HEK293 (cell line): ENCODE data around the gene SLC8A2.
A peak's percentile ranks its signal among the peaks of the same experiment; 100 is the strongest.

Experiments used
- CTCF ChIA-PET: fragments of 350-600 bp; formaldehyde crosslinking; extraction: SDS; loops from one replicate; lab custom pipeline; 2021; ENCODE audit warnings: antibody characterized with exemption; lab: Yijun Ruan, JAX
- POLR2A ChIA-PET: fragments of 300-600 bp; formaldehyde crosslinking; extraction: SDS; loops from one replicate; lab custom pipeline; 2020; ENCODE audit warnings: antibody characterized with exemption, inconsistent platforms; lab: Yijun Ruan, JAX
- H3K27ac ChIP-seq: fragments of 200-500 bp; sonication (Bioruptor generic); 2 replicates; pipeline ENCODE4 v1.5.1; 2014; ENCODE audit warnings: low read depth, low read length, control low read depth, inconsistent platforms; ENCODE audit errors: extremely low read depth
- H3K36me3 ChIP-seq, 2 experiments: fragments of 200-500 bp in 1 of 2; sonication (Bioruptor generic) in 1 of 2; 1 replicate in 1 of 2; 2 replicates in 1 of 2; pipeline ENCODE4 v1.5.1; 2014 to 2017; ENCODE audit warnings: inconsistent platforms in 2 of 2, low read length in 2 of 2; ENCODE audit not compliant: control insufficient read depth in 2 of 2, insufficient read depth in 1 of 2
- H3K4me1 ChIP-seq: fragments of 200-500 bp; sonication (Bioruptor generic); 2 replicates; pipeline ENCODE4 v1.5.1; 2014; ENCODE audit warnings: mild to moderate bottlenecking, low read length, inconsistent platforms; ENCODE audit not compliant: control insufficient read depth, insufficient read depth
- H3K4me3 ChIP-seq: 2 replicates; pipeline ENCODE4 v1.5.1; 2011; ENCODE audit warnings: low read depth, mild to moderate bottlenecking, control low read depth, low read length, moderate library complexity
- H3K9me3 ChIP-seq: fragments of 200-500 bp; sonication (Bioruptor generic); 2 replicates; pipeline ENCODE4 v1.5.1; 2014; ENCODE audit warnings: low read depth, low read length, inconsistent platforms; ENCODE audit not compliant: control insufficient read depth, insufficient read depth
- BCL11A ChIP-seq: fragments of 450-650 bp; formaldehyde crosslinking; IDR thresholded peaks from 2 replicates; pipeline ENCODE4 v1.5.1; 2016; ENCODE audit warnings: low read depth, missing biosample characterization, missing genetic modification characterization
- GLIS1 ChIP-seq: fragments of 450-650 bp; formaldehyde crosslinking; IDR thresholded peaks from 2 replicates; pipeline ENCODE4 v1.5.1; 2016; ENCODE audit warnings: missing biosample characterization, missing genetic modification characterization
- IKZF3 ChIP-seq: fragments of 450-650 bp; IDR thresholded peaks from 2 replicates; pipeline ENCODE4 v1.5.0; 2018; ENCODE audit warnings: missing biosample characterization, mild to moderate bottlenecking, missing genetic modification characterization, moderate library complexity
- KLF8 ChIP-seq: fragments of 450-650 bp; formaldehyde crosslinking; IDR thresholded peaks from 2 replicates; pipeline ENCODE4 v1.5.1; 2016; ENCODE audit warnings: missing biosample characterization, missing genetic modification characterization
- KLF9 ChIP-seq: fragments of 450-650 bp; formaldehyde crosslinking; IDR thresholded peaks from 2 replicates; pipeline ENCODE4 v1.5.1; 2016; ENCODE audit warnings: missing biosample characterization, missing genetic modification characterization, low read depth
- SCRT2 ChIP-seq: fragments of 450-650 bp; formaldehyde crosslinking; IDR thresholded peaks from 2 replicates; pipeline ENCODE4 v1.5.1; 2016; ENCODE audit warnings: missing biosample characterization, missing genetic modification characterization
- WT1 ChIP-seq: fragments of 450-650 bp; formaldehyde crosslinking; IDR thresholded peaks from 2 replicates; pipeline ENCODE4 v1.5.1; 2016; ENCODE audit warnings: missing biosample characterization, missing genetic modification characterization
- YY1 ChIP-seq: fragments of 450-650 bp; formaldehyde crosslinking; IDR thresholded peaks from 2 replicates; pipeline ENCODE4 v1.5.1; 2018; ENCODE audit warnings: missing biosample characterization, missing genetic modification characterization
- ZBTB1 ChIP-seq: fragments of 450-650 bp; formaldehyde crosslinking; IDR thresholded peaks from 2 replicates; pipeline ENCODE4 v1.5.1; 2016; ENCODE audit warnings: missing biosample characterization, missing genetic modification characterization
- ZBTB48 ChIP-seq: fragments of 450-650 bp; formaldehyde crosslinking; IDR thresholded peaks from 2 replicates; pipeline ENCODE4 v1.5.1; 2016; ENCODE audit warnings: missing biosample characterization, missing genetic modification characterization
- ZBTB49 ChIP-seq: fragments of 450-650 bp; formaldehyde crosslinking; IDR thresholded peaks from 2 replicates; pipeline ENCODE4 v1.5.1; 2016; ENCODE audit warnings: missing biosample characterization, missing genetic modification characterization, low read depth
- ZFHX2 ChIP-seq: fragments of 450-650 bp; formaldehyde crosslinking; conservative IDR thresholded peaks from 2 replicates; pipeline ENCODE4 v1.5.1; 2016; ENCODE audit warnings: missing biosample characterization, missing genetic modification characterization
- ZFP41 ChIP-seq: fragments of 450-650 bp; formaldehyde crosslinking; IDR thresholded peaks from 2 replicates; pipeline ENCODE4 v1.5.1; 2016; ENCODE audit warnings: missing biosample characterization, missing genetic modification characterization, borderline replicate concordance
- ZNF157 ChIP-seq: fragments of 450-650 bp; formaldehyde crosslinking; IDR thresholded peaks from 2 replicates; pipeline ENCODE4 v1.5.1; 2016; ENCODE audit warnings: missing biosample characterization, missing genetic modification characterization
- ZNF514 ChIP-seq: fragments of 450-650 bp; formaldehyde crosslinking; IDR thresholded peaks from 2 replicates; pipeline ENCODE4 v1.5.1; 2016; ENCODE audit warnings: missing biosample characterization, missing genetic modification characterization
- ZNF600 ChIP-seq: fragments of 450-650 bp; formaldehyde crosslinking; IDR thresholded peaks from 2 replicates; pipeline ENCODE4 v1.5.1; 2016; ENCODE audit warnings: missing biosample characterization, missing genetic modification characterization
- ZNF701 ChIP-seq: fragments of 450-650 bp; formaldehyde crosslinking; IDR thresholded peaks from 2 replicates; pipeline ENCODE4 v1.5.1; 2016; ENCODE audit warnings: missing biosample characterization, missing genetic modification characterization
- ZSCAN18 ChIP-seq: fragments of 450-650 bp; formaldehyde crosslinking; IDR thresholded peaks from 2 replicates; pipeline ENCODE4 v1.5.1; 2016; ENCODE audit warnings: missing biosample characterization, missing genetic modification characterization
- TF ChIP-seq, protein P1 (sequence below): fragments of 450-650 bp; formaldehyde crosslinking; IDR thresholded peaks from 2 replicates; pipeline ENCODE4 v1.5.1; 2017; ENCODE audit warnings: missing biosample characterization, missing genetic modification characterization
- TF ChIP-seq, protein P2 (sequence below): fragments of 450-650 bp; formaldehyde crosslinking; IDR thresholded peaks from 2 replicates; pipeline ENCODE4 v1.5.1; 2016; ENCODE audit warnings: missing biosample characterization, missing genetic modification characterization
- TF ChIP-seq, protein P3 (sequence below): fragments of 450-650 bp; formaldehyde crosslinking; conservative IDR thresholded peaks from 2 replicates; pipeline ENCODE4 v1.5.1; 2016; ENCODE audit warnings: low read depth, missing biosample characterization, missing genetic modification characterization
- TF ChIP-seq, protein P4 (sequence below): fragments of 450-650 bp; formaldehyde crosslinking; IDR thresholded peaks from 2 replicates; pipeline ENCODE4 v1.5.1; 2016; ENCODE audit warnings: missing biosample characterization, missing genetic modification characterization

SLC8A2 gene

DNA sequence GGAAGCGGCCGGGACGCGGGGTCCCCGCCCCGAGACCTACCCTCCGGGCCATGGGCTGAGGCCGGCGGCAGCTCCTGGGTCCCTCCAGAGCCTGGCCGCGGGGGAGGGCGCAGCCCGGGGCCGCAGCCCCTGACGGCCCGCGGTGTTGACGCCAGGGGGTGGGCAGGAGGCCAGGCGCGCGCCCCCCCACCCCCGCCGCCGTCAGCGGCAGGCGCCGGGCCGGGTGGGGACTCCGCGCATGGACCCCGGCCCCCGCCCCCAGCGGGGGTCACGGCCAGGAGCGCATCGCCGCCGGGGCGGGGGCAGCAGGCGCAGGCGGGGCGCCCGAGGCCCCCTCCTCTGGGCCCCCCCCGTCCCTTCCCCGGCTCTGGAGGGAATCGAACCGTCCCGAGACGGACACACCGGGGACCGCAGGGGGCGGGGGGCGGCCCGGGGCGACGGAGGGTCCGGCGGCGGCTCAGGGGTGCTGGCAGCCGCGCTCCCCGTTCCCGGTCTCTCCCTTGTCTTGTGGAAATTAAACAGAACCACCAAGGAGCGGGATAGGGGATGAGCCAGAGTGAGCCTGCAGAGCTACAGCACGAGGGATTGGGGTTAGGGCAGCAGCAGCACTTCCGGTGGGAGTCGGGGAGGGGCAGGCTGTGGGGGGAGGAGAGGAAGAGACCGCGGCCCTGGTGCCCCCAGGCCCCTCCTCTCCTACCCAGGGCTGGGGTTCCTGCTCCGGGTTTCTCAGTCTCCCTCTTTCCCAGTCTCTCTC is 52.5 kb downstream of the SLC8A2 start, which contains the start of gene MEIS3:
Gene MEIS3 (minus strand): TSS at position 498 of the 754 bp plus-strand sequence. CDS start 446 bp downstream, at position 52.
- CTCF ChIA-PET: interaction anchor here (1.1 to 1.5 kb wide), 2 partner anchors 28 to 122 kb away, joined by 3 read pairs; no protein-coding TSS in a partner anchor
- Histone ChIP-seq H3K9me3 (no peaks in the 10 kb centered on the region), H3K4me1 (peaks cover 9% of the 10 kb centered on the region), H3K36me3 (peaks cover 0 to 3% of the 10 kb centered on the region in 2 experiments; a peak in 2 of 3 replicates), H3K4me3 (peak within 1 kb of the TSS; percentile 51), H3K27ac (peak within 1 kb of the TSS; percentile 49; the same call in 1 of the 2 replicates)
- POLR2A ChIA-PET: interaction anchor here (1.2 to 1.5 kb wide), 2 partner anchors 9 to 36 kb away, joined by 3 to 8 read pairs; no protein-coding TSS in a partner anchor
- TF ChIP-seq IKZF3 (0 out of 2 replicates have a peak, but pooled peaks have one; percentile 9), KLF8 (tag by site-specific recombination) (no peak; the same call in 1 of the 2 replicates), GLIS1 (tag by site-specific recombination) (peak; percentile 54; the same call in 1 of the 2 replicates), ZSCAN18 (tag by site-specific recombination) (no peak), SCRT2 (tag by site-specific recombination) (no peak), KLF9 (tag by site-specific recombination) (no peak), ZBTB48 (tag by site-specific recombination) (0 out of 2 replicates have a peak, but pooled peaks have one; percentile 29), ZNF600 (tag by site-specific recombination) (no peak), ZFP41 (tag by site-specific recombination) (no peak), ZNF701 (tag by site-specific recombination) (no peak), YY1 (no peak), WT1 (tag by site-specific recombination) (0 out of 2 replicates have a peak, but pooled peaks have one; percentile 2), ZBTB49 (tag by site-specific recombination) (no peak), BCL11A (tag by site-specific recombination) (no peak), ZFHX2 (tag by site-specific recombination) (peak; percentile 32; the same call in 1 of the 2 replicates), ZNF514 (tag by site-specific recombination) (no peak), ZNF157 (tag by site-specific recombination) (no peak), ZBTB1 (tag by site-specific recombination) (no peak)
- TF ChIP-seq, protein P1, sequence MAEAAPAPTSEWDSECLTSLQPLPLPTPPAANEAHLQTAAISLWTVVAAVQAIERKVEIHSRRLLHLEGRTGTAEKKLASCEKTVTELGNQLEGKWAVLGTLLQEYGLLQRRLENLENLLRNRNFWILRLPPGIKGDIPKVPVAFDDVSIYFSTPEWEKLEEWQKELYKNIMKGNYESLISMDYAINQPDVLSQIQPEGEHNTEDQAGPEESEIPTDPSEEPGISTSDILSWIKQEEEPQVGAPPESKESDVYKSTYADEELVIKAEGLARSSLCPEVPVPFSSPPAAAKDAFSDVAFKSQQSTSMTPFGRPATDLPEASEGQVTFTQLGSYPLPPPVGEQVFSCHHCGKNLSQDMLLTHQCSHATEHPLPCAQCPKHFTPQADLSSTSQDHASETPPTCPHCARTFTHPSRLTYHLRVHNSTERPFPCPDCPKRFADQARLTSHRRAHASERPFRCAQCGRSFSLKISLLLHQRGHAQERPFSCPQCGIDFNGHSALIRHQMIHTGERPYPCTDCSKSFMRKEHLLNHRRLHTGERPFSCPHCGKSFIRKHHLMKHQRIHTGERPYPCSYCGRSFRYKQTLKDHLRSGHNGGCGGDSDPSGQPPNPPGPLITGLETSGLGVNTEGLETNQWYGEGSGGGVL (tag by site-specific recombination): no peak
- TF ChIP-seq, protein P2, sequence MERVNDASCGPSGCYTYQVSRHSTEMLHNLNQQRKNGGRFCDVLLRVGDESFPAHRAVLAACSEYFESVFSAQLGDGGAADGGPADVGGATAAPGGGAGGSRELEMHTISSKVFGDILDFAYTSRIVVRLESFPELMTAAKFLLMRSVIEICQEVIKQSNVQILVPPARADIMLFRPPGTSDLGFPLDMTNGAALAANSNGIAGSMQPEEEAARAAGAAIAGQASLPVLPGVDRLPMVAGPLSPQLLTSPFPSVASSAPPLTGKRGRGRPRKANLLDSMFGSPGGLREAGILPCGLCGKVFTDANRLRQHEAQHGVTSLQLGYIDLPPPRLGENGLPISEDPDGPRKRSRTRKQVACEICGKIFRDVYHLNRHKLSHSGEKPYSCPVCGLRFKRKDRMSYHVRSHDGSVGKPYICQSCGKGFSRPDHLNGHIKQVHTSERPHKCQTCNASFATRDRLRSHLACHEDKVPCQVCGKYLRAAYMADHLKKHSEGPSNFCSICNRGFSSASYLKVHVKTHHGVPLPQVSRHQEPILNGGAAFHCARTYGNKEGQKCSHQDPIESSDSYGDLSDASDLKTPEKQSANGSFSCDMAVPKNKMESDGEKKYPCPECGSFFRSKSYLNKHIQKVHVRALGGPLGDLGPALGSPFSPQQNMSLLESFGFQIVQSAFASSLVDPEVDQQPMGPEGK (tag by site-specific recombination): peak; percentile 29; the same call in 1 of the 2 replicates
- TF ChIP-seq, protein P3, sequence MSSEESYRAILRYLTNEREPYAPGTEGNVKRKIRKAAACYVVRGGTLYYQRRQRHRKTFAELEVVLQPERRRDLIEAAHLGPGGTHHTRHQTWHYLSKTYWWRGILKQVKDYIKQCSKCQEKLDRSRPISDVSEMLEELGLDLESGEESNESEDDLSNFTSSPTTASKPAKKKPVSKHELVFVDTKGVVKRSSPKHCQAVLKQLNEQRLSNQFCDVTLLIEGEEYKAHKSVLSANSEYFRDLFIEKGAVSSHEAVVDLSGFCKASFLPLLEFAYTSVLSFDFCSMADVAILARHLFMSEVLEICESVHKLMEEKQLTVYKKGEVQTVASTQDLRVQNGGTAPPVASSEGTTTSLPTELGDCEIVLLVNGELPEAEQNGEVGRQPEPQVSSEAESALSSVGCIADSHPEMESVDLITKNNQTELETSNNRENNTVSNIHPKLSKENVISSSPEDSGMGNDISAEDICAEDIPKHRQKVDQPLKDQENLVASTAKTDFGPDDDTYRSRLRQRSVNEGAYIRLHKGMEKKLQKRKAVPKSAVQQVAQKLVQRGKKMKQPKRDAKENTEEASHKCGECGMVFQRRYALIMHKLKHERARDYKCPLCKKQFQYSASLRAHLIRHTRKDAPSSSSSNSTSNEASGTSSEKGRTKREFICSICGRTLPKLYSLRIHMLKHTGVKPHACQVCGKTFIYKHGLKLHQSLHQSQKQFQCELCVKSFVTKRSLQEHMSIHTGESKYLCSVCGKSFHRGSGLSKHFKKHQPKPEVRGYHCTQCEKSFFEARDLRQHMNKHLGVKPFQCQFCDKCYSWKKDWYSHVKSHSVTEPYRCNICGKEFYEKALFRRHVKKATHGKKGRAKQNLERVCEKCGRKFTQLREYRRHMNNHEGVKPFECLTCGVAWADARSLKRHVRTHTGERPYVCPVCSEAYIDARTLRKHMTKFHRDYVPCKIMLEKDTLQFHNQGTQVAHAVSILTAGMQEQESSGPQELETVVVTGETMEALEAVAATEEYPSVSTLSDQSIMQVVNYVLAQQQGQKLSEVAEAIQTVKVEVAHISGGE (tag by site-specific recombination): no peak
- TF ChIP-seq, protein P4, sequence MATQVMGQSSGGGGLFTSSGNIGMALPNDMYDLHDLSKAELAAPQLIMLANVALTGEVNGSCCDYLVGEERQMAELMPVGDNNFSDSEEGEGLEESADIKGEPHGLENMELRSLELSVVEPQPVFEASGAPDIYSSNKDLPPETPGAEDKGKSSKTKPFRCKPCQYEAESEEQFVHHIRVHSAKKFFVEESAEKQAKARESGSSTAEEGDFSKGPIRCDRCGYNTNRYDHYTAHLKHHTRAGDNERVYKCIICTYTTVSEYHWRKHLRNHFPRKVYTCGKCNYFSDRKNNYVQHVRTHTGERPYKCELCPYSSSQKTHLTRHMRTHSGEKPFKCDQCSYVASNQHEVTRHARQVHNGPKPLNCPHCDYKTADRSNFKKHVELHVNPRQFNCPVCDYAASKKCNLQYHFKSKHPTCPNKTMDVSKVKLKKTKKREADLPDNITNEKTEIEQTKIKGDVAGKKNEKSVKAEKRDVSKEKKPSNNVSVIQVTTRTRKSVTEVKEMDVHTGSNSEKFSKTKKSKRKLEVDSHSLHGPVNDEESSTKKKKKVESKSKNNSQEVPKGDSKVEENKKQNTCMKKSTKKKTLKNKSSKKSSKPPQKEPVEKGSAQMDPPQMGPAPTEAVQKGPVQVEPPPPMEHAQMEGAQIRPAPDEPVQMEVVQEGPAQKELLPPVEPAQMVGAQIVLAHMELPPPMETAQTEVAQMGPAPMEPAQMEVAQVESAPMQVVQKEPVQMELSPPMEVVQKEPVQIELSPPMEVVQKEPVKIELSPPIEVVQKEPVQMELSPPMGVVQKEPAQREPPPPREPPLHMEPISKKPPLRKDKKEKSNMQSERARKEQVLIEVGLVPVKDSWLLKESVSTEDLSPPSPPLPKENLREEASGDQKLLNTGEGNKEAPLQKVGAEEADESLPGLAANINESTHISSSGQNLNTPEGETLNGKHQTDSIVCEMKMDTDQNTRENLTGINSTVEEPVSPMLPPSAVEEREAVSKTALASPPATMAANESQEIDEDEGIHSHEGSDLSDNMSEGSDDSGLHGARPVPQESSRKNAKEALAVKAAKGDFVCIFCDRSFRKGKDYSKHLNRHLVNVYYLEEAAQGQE (tag by site-specific recombination): no peak
